Measurements from ENCODE around the gene MAPK10. TPM values are rescaled to one million over a fixed set of nuclear protein-coding genes. Genes with fewer than 3 reads are reported as not detected.

The MAPK10 gene
- total and polyA plus RNA-seq, 2 experiments from 2014 or later: 3.6 to 8.1 TPM

DNA sequence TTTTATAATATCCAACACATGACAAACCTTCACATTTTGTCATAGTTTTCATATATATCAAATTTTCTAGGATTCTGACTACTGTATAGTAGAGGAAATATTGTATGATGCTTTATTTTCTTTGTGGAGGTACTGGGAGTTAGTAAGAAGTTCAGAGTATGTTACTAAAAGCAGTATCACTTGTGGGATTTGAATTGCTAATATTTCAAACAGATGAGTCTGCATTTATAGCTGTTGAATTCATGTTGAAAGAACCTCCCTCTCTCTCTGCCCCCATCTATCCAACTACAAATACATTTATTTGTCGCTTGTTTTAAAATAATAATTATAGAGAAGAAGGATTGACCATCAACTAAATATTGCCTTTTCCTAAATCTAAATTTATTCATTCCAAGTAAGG lies 29.8 kb upstream of the MAPK10 start:
- H3K4me2 ChIP-seq: no peak overlapping the region
- H3F3A ChIP-seq (replicated peaks; ENCODE audit: low read depth): no peaks in the 10 kb centered on the region
- H2AFZ ChIP-seq: no peak overlapping the region
- H3K4me1 ChIP-seq (ENCODE audit: insufficient read depth): peaks cover 12% of the 10 kb centered on the region
- H3K4me3 ChIP-seq: no peak overlapping the region
- no peak overlapping the region for H3K27ac ChIP-seq (ENCODE audit: low read depth)
- H3K9me2 ChIP-seq (ENCODE audit: insufficient read depth): no peaks in the 10 kb centered on the region
- peaks cover 29% of the 10 kb centered on the region for H3K4me1 Mint-ChIP-seq
- H3K4me3 Mint-ChIP-seq: no peak overlapping the region
- peaks cover 2% of the 10 kb centered on the region for H3K27me3 Mint-ChIP-seq (ENCODE audit: insufficient read depth, low read depth, poor library complexity)
- ATAC-seq: no peak
- H3K27me3 ChIP-seq (ENCODE audit: insufficient read depth): no peaks in the 10 kb centered on the region
- no peak for DNase-seq (ENCODE audit: low spot score)
- H4K20me1 ChIP-seq (replicated peaks; ENCODE audit: insufficient read depth): no peaks in the 10 kb centered on the region
- no peak overlapping the region for H3K27ac Mint-ChIP-seq
- H3K36me3 Mint-ChIP-seq (ENCODE audit: low read depth): no peaks in the 10 kb centered on the region
- no peaks in the 10 kb centered on the region for H3K9me3 Mint-ChIP-seq
- no peaks in the 10 kb centered on the region for H3K79me2 ChIP-seq (replicated peaks; ENCODE audit: insufficient read depth)
- H3K36me3 ChIP-seq (ENCODE audit: insufficient read depth): no peaks in the 10 kb centered on the region
- TF ChIP-seq NANOG (IDR thresholded peaks at IDR 0.05; ENCODE audit: borderline replicate concordance) (no peak), STAT1 (IDR thresholded peaks at IDR 0.05; ENCODE audit: unreplicated experiment) (no peak), POLR2AphosphoS5 (IDR thresholded peaks at IDR 0.05; ENCODE audit: low read depth) (no peak), EZH2 (IDR thresholded peaks at IDR 0.05; ENCODE audit: low read depth, unreplicated experiment) (no peak), ZNF114 (CRISPR knock-in tag; IDR thresholded peaks at IDR 0.05) (no peak), CREB1 (CRISPR knock-in tag; IDR thresholded peaks at IDR 0.05; ENCODE audit: low read depth) (no peak), EZH2phosphoT487 (IDR thresholded peaks at IDR 0.05; ENCODE audit: unreplicated experiment) (no peak), JUNB (IDR thresholded peaks at IDR 0.05; ENCODE audit: unreplicated experiment) (no peak), ZNF331 (CRISPR knock-in tag; IDR thresholded peaks at IDR 0.05; ENCODE audit: low read depth) (no peak)
- TF ChIP-seq, protein P1, sequence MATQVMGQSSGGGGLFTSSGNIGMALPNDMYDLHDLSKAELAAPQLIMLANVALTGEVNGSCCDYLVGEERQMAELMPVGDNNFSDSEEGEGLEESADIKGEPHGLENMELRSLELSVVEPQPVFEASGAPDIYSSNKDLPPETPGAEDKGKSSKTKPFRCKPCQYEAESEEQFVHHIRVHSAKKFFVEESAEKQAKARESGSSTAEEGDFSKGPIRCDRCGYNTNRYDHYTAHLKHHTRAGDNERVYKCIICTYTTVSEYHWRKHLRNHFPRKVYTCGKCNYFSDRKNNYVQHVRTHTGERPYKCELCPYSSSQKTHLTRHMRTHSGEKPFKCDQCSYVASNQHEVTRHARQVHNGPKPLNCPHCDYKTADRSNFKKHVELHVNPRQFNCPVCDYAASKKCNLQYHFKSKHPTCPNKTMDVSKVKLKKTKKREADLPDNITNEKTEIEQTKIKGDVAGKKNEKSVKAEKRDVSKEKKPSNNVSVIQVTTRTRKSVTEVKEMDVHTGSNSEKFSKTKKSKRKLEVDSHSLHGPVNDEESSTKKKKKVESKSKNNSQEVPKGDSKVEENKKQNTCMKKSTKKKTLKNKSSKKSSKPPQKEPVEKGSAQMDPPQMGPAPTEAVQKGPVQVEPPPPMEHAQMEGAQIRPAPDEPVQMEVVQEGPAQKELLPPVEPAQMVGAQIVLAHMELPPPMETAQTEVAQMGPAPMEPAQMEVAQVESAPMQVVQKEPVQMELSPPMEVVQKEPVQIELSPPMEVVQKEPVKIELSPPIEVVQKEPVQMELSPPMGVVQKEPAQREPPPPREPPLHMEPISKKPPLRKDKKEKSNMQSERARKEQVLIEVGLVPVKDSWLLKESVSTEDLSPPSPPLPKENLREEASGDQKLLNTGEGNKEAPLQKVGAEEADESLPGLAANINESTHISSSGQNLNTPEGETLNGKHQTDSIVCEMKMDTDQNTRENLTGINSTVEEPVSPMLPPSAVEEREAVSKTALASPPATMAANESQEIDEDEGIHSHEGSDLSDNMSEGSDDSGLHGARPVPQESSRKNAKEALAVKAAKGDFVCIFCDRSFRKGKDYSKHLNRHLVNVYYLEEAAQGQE (IDR thresholded peaks at IDR 0.05; ENCODE audit: unreplicated experiment): no peak
- TF ChIP-seq, protein P2, sequence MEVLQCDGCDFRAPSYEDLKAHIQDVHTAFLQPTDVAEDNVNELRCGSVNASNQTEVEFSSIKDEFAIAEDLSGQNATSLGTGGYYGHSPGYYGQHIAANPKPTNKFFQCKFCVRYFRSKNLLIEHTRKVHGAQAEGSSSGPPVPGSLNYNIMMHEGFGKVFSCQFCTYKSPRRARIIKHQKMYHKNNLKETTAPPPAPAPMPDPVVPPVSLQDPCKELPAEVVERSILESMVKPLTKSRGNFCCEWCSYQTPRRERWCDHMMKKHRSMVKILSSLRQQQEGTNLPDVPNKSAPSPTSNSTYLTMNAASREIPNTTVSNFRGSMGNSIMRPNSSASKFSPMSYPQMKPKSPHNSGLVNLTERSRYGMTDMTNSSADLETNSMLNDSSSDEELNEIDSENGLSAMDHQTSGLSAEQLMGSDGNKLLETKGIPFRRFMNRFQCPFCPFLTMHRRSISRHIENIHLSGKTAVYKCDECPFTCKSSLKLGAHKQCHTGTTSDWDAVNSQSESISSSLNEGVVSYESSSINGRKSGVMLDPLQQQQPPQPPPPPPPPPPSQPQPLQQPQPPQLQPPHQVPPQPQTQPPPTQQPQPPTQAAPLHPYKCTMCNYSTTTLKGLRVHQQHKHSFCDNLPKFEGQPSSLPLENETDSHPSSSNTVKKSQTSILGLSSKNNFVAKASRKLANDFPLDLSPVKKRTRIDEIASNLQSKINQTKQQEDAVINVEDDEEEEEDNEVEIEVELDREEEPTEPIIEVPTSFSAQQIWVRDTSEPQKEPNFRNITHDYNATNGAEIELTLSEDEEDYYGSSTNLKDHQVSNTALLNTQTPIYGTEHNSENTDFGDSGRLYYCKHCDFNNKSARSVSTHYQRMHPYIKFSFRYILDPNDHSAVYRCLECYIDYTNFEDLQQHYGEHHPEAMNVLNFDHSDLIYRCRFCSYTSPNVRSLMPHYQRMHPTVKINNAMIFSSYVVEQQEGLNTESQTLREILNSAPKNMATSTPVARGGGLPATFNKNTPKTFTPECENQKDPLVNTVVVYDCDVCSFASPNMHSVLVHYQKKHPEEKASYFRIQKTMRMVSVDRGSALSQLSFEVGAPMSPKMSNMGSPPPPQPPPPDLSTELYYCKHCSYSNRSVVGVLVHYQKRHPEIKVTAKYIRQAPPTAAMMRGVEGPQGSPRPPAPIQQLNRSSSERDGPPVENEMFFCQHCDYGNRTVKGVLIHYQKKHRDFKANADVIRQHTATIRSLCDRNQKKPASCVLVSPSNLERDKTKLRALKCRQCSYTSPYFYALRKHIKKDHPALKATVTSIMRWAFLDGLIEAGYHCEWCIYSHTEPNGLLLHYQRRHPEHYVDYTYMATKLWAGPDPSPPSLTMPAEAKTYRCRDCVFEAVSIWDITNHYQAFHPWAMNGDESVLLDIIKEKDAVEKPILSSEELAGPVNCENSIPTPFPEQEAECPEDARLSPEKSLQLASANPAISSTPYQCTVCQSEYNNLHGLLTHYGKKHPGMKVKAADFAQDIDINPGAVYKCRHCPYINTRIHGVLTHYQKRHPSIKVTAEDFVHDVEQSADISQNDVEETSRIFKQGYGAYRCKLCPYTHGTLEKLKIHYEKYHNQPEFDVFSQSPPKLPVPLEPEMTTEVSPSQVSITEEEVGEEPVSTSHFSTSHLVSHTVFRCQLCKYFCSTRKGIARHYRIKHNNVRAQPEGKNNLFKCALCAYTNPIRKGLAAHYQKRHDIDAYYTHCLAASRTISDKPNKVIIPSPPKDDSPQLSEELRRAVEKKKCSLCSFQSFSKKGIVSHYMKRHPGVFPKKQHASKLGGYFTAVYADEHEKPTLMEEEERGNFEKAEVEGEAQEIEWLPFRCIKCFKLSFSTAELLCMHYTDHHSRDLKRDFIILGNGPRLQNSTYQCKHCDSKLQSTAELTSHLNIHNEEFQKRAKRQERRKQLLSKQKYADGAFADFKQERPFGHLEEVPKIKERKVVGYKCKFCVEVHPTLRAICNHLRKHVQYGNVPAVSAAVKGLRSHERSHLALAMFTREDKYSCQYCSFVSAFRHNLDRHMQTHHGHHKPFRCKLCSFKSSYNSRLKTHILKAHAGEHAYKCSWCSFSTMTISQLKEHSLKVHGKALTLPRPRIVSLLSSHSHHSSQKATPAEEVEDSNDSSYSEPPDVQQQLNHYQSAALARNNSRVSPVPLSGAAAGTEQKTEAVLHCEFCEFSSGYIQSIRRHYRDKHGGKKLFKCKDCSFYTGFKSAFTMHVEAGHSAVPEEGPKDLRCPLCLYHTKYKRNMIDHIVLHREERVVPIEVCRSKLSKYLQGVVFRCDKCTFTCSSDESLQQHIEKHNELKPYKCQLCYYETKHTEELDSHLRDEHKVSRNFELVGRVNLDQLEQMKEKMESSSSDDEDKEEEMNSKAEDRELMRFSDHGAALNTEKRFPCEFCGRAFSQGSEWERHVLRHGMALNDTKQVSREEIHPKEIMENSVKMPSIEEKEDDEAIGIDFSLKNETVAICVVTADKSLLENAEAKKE (CRISPR knock-in tag; IDR thresholded peaks at IDR 0.05): no peak
- TF ChIP-seq, protein P3, sequence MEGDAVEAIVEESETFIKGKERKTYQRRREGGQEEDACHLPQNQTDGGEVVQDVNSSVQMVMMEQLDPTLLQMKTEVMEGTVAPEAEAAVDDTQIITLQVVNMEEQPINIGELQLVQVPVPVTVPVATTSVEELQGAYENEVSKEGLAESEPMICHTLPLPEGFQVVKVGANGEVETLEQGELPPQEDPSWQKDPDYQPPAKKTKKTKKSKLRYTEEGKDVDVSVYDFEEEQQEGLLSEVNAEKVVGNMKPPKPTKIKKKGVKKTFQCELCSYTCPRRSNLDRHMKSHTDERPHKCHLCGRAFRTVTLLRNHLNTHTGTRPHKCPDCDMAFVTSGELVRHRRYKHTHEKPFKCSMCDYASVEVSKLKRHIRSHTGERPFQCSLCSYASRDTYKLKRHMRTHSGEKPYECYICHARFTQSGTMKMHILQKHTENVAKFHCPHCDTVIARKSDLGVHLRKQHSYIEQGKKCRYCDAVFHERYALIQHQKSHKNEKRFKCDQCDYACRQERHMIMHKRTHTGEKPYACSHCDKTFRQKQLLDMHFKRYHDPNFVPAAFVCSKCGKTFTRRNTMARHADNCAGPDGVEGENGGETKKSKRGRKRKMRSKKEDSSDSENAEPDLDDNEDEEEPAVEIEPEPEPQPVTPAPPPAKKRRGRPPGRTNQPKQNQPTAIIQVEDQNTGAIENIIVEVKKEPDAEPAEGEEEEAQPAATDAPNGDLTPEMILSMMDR (conservative IDR thresholded peaks at IDR 0.05; ENCODE audit: low read depth in 2 of 2): no peak
- TF ChIP-seq, protein P4, sequence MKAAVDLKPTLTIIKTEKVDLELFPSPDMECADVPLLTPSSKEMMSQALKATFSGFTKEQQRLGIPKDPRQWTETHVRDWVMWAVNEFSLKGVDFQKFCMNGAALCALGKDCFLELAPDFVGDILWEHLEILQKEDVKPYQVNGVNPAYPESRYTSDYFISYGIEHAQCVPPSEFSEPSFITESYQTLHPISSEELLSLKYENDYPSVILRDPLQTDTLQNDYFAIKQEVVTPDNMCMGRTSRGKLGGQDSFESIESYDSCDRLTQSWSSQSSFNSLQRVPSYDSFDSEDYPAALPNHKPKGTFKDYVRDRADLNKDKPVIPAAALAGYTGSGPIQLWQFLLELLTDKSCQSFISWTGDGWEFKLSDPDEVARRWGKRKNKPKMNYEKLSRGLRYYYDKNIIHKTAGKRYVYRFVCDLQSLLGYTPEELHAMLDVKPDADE (IDR thresholded peaks at IDR 0.05): no peak

All from GM23338 (cell line).